Stimulated activated CD4-positive, alpha-beta T cell treated with anti-CD3 and anti-CD28 coated beads, Interleukin-12 subunit alpha, Interleukin-12 subunit beta, amount 100 ng/mL, for 4 hours (primary cell): Measurements from ENCODE around the gene NEDD4L.

Experiments
- DNase-seq: peaks from one replicate; pipeline ENCODE4 v3.0.0-alpha.2; 2020

The NEDD4L gene

DNA sequence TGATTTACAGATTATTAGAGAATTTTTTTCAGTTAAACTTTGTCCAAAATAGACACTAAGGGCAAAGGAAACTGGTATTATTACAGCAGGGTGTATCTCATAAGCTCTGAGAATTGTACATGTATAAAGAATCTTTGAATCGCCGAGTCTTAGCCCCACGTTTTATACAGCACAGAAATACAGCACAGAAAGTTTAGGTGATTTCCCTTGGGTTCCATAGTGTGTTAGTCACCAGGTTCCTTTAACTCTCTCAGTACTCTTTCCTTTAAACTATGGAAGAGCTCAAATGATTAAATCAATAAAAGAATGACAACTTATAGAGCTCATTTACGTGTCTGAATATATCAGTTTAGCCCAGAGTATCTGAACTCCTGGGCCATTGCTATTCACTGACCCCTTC, 256.8 kb downstream of the NEDD4L start:
- no peak for DNase-seq

DNA sequence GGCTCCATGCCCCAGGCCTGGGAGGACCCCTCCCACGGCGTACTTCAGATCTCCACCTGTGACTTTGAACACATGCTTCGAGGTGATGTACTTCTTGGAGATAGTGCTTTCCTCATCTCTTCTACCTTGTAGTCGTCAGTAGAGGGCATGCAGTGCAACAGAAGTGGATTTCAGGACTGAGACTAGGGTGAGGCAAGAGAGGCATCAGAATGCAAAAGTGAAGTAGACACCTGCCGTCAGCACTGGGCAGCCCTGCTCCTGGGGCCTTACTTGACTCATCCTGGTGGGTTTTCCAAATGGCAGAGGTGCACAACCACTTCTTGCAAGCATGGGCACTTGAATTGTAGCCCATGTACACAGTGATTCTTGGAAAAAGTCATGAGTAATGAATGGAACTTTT, 258.8 kb downstream of the NEDD4L start:
- DNase-seq = no peak

GRCh38 chr18:58303363-58303762, 259.3 kb downstream of the NEDD4L start:
- no peak for DNase-seq

- DNase-seq = no peak
Observed at GRCh38 chr18:58305792-58306191, 261.8 kb downstream of the NEDD4L start.

DNA sequence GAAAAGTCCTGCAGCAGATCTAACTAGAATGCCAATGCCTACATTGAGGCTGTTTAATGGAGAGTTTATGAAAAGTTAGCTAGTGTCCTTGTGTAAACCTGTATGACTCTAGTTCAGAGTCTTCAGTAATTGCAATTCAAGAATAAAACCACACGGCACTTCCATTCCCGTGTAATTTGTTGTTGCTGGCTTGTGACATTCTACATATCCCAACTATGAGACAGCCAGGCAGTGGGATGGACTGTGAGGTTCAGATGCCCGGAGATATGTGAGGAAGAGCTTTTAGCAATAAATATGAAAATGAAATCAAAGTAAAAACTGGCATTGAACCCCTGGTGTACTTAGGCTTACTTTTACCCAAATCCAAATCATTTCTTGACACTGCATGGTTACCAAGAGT, 263.4 kb downstream of the NEDD4L start:
- DNase-seq = no peak

- no peak for DNase-seq
Observed at GRCh38 chr18:58308463-58308862, 264.4 kb downstream of the NEDD4L start.

- no peak for DNase-seq
Observed at GRCh38 chr18:58309099-58309498, 265.1 kb downstream of the NEDD4L start.

DNA sequence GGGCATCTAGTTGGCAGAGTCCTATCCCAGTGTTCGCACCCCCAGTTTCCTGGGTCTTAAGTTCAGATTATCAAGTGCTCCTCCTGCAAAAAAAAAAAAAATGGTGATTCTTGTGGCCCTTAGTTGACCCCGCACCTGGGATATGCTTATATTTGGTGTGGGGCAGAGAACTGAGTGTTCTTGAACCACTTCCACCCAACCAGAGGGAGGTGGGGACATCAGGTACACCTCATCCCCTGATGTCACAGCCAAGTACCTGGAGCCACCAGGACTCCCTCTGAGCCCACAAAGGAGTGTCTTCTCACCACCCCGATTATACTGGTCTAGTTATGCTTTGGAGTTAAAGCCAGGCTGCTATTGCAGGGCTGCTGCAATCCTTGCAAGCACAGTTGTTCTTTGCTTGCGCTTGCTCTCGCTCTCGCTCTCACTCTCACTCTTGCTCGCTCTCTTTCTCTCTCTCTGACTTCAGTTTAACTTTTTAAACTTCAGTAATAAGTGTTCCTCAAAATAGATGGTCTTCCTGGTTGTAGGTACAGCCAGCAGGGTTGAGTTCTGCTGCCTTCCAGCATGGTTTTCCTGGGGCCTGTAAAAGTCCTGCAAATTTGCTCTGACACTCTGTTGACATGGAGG, 265.7 kb downstream of the NEDD4L start:
- DNase-seq = no peak

DNA sequence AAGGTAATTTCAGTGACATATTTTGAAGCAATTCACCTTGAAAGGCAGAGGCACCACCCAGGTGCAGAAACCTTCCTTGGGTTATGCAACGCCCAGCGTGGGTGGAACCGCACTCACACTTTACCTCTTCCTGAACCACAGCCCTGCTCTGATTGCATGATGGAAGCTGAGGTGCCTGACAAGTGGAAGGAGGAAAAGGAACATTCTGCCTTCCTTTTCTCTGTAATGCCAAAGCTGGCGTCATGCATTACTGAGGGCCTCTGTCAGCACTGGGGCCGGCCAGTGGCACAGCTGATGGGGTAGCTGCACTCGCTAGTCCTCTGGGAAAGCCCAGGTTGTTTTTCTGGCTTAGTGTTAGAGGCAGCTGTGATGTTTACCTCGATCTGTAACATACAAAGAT, 266.5 kb downstream of the NEDD4L start:
- peak; percentile 35 for DNase-seq

GRCh38 chr18:58311390-58311789, 267.4 kb downstream of the NEDD4L start:
- no peak for DNase-seq

DNA sequence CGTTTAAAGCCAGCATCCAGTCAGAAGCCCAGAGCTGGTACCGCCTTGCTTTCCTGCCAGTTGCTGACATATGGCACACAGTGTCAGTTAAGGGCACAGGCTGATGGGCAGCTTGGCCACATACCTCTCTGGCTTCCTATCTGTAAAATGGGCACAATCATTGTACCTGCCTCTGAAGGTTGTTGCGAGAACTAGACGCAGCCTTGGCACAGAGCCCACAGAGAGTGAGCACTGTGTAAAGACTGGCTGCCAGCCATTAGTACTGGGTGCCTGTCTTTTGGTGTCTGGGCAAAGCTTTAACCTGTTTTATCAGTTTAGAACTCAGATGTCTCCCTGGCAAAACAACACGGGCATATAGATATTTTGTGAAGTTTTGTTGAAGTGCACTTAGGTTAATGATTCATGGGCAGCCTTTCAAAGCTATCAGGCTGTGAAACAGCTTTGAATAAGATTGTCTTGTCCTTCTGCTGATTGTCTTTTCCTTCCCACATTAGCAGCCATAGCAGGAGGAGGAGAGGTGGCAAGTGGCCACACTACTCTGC, 269.5 kb downstream of the NEDD4L start:
- no peak for DNase-seq

DNA sequence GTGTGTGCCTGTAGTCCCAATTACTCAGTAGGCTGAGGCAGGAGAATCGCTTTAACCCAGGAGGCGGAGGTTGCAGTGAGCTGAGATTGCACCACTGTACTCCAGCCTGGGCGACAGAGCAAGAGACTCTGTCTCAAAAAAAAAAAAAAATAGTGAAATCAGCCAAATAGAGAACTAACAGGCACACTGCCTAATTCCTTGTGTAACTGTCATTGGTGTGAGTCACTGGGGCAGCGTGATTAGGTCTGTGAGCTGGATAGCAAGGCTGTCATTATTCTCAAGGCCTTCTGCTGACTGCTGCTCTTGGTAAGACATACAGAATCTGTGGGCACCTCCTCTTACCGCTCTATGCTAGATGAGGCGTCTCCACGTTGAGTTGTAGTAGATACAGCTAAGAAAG, 270.3 kb downstream of the NEDD4L start:
- no peak for DNase-seq

- DNase-seq = no peak
Observed at GRCh38 chr18:58315041-58315440, 271.0 kb downstream of the NEDD4L start.

DNA sequence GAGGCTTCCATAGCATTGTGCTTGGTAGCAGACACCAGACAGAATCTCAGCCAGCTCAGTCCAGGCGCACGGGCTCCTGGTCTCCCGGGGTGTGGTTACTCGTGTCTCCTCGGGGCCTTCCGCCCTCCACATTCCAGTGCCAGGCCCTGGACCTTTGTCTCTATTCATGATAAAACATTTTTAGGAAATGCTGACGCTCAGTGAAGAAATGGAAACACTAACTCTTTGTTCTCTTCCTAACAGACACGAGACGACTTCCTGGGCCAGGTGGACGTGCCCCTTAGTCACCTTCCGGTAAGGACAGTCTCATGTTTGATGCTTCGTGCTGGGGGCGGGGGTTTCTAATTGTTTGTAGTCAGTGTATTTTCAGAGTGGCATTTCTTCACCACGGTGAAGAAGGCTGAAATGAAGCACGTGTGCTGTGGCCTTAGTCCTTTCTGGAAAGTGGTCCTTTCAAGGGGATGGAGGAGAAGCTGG, 271.8 kb downstream of the NEDD4L start:
- DNase-seq = no peak

DNA sequence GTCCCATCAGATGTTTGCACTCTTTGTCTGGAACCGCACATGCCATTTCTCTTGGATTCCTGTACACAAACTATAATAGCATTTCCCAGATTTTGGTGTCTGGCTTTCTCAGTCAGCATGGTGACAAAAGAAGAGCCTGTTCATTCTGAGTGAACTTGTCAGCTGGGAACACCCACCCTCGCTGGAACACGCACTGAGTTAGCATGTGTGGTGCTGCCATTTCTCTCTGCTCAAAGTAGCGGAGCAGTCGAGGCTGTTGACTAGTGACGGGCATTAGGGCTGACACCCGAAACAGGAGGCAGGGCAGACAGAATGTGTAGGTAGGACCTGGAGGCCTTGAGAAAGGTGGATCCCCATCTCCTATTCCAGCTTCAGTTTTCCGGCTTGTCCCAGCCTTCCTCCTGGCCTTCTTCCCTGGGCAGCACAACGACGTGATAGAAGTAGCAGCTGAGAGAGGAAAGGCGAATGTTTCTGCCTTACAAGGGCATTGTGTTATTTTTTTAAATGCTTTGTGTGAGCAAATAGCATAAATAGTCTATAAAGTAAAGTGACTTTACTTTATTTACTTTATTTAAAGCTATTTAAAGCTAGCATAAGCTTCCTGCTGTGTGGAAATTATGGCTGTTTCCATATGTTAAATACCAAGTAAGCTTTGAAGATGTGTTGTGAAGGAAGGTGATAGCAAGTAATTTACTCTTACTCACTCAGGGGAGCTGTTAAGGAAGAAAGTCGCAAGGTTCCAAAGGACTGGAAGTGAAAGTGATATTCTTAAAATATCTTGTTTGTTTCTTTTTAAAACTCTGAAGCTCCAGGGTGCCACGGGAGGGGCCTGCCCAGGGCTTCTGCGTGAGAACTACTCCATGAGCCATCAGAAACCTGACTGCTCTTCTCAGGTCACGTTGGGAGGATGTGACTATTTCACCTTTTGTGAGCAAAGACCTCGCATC, 272.6 kb downstream of the NEDD4L start:
- no peak for DNase-seq

DNA sequence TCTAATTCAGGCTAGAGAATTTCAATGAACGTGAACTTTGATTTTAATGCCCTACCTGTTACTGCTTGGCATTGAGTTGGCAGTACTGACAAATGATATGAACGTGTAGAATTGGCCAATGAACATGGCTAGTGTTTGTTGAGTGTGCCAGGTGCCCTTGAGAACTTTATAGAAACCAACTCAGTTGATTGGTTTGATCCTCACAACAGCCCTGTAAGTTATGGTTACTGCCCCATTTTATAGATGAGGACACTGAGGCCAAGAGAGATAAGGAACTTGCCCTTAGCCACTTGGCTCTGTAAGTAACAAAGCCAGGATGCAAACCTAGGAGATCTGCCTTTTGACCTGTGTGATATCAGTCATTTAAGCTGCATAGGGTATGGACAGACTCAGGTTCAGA, 275.7 kb downstream of the NEDD4L start:
- DNase-seq = no peak

- DNase-seq = no peak
Observed at GRCh38 chr18:58320907-58321561, 277.0 kb downstream of the NEDD4L start.

- peak; percentile 15 for DNase-seq
Observed at GRCh38 chr18:58321986-58322385, 278.0 kb downstream of the NEDD4L start.

DNA sequence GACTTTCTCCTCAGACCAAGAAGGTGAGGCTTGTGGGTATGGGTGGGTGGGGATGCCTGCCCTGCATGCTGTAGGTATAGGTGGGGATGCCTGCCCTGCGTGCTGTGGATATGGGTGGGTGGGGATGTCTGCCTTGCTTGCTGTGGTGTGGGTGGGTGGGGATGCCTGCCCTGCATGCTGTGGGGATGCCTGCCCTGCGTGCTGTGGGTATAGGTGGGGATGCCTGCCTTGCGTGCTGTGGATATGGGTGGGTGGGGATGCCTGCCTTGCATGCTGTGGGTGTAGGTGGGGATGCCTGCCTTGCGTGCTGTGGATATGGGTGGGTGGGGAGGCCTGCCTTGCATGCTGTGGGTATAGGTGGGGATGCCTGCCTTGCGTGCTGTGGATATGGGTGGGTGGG, 278.4 kb downstream of the NEDD4L start:
- DNase-seq = no peak

- no peak for DNase-seq
Observed at GRCh38 chr18:58323866-58324762, 280.1 kb downstream of the NEDD4L start.

DNA sequence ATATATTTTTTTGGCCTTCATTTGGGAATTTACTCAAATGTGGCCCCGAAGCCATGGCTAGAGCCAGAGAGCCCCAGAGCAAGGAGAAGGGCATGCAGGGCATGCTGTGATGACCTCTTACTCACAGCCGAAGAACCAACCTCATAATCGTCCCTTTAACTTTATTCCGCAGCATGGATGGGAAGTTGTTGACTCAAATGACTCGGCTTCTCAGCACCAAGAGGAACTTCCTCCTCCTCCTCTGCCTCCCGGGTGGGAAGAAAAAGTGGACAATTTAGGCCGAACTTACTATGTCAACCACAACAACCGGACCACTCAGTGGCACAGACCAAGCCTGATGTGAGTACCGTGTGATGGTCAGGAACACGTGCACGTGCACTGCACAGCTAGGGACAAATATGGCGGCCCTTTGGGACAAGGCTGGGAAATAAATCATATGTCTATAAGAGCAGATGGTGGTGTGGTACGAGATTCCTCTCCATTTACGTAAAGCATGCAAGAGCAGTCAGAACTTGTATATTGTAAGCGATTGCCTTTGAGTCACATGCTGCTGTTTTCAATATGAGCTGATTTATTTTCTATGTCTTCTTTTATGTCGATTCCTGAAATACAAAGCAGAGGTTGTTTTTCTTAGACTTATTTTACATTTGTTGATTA, 280.9 kb downstream of the NEDD4L start:
- DNase-seq = no peak

DNA sequence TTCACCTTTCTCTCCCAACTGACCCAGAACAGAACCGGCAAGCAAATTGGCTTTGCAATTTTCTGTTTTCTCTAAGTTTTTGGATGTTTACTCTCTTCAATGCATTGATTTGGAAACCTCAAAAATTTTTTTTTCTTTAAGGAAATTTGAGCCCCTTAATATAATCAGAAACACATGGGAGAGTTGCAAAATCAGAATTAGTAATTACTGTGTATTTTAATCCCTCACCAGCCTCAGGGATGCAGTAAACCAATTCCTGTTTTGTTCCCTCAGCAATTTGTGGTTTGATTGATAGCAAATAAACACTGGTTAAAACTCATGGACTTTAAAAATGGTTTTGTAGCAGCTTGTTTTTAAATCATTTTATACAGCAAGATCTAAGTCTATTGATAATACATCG, 281.5 kb downstream of the NEDD4L start:
- no peak for DNase-seq
